Spinal cord (tissue), 10 donors: ENCODE measurements around the gene GTF2IRD1. TPM values are rescaled to one million over a fixed set of nuclear protein-coding genes. Genes with fewer than 3 reads are reported as not detected.
"Not testable (repeated sequence)": the region's sequence is repeated elsewhere in the genome, so short reads cannot be mapped to it uniquely, and the experiment has no call there.

Experiments used
- DNase-seq, 6 donors: peaks; one replicate each; pipeline versions ENCODE4 v3.0.0 to v3.0.0-alpha.2; 2013 to 2015; ENCODE audit warnings: low spot score in 6 of 6, low read depth in 4 of 6
- H3K27ac ChIP-seq: one replicate; pipeline ENCODE4 v1.5.1; 2013; ENCODE audit warnings: low read depth, low read length, control low read depth
- H3K27me3 ChIP-seq: one replicate; pipeline ENCODE4 v1.6.1; 2013; ENCODE audit warnings: low read length; ENCODE audit not compliant: control insufficient read depth, insufficient read depth
- H3K36me3 ChIP-seq: one replicate; pipeline ENCODE4 v1.6.1; 2013; ENCODE audit warnings: low read length; ENCODE audit not compliant: control insufficient read depth, insufficient read depth
- H3K4me1 ChIP-seq: one replicate; pipeline ENCODE4 v1.6.1; 2013; ENCODE audit warnings: low read length; ENCODE audit not compliant: control insufficient read depth, insufficient read depth
- H3K4me3 ChIP-seq: one replicate; pipeline ENCODE4 v1.5.1; 2013; ENCODE audit warnings: low read depth, low read length, control low read depth
- H3K9me3 ChIP-seq: one replicate; pipeline ENCODE4 v1.6.1; 2013; ENCODE audit warnings: low read length; ENCODE audit not compliant: control insufficient read depth, insufficient read depth
- WGBS: methylation state at CpG from one replicate; pipeline ENCODE4 v1.1.5; 2013; ENCODE audit warnings: missing lambda C conversion rate; ENCODE audit not compliant: insufficient coverage; 5-methylcytosine and 5-hydroxymethylcytosine counted together
- polyA plus RNA-seq, 2 donors: library from polyadenylated mRNA; unstranded; fragments of 120-200 nt; gene quantifications; one replicate each; pipeline ENCODE4 v1.2.1, GENCODE V29; 2013; ENCODE audit not compliant: insufficient read length in 2 of 2
- total RNA-seq, 2 donors: library from RNA; depleted of rRNA in 1 of 2; stranded (reverse); fragments of 120-200 nt in 1 of 2; fragments of >200 nt in 1 of 2; gene quantifications; one replicate each; pipeline versions ENCODE4 v1.2.3 to v1.2.4, GENCODE V29; 2013 to 2014
- donor health status: healthy.

Gene GTF2IRD1
- total and polyA plus RNA-seq, 4 donors, result 10.0 to 33.5 (median 19.3) TPM

DNA sequence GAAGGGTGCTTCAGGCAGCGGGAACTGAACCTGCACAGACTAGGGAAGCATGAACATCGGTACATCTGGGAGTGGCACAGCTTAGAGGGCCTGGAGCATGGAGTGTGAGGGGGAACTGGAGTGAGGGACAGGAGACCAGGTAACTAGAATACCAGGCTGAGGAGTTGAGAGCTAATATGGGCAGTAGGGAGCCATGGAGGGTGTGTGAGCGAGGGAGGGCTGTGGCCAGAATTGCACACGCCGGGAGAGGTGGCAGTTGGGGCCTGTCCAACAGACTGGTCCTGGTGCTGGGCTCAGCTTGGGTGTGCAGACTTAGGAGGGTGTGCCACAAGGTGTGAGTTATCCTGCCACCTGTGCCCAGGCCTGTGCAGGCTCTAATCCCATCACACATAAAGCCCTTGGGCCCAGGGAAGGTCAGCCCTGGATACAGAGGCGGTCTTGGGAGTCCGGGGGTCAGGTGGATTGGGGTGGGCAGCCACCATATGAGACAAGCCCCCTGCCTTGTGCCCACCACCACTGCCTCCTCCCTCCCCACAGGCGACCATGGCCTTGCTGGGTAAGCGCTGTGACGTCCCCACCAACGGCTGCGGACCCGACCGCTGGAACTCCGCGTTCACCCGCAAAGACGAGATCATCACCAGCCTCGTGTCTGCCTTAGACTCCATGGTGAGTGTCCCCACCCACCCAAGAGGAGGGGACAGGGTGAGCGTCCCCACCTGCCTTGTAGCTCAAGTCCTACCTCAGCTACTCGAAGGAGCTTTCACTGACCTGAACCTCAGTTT lies 54.0 kb downstream of the GTF2IRD1 start:
- Histone ChIP-seq H3K9me3 (no peaks in the 10 kb centered on the region), H3K4me1 (peaks cover 38% of the 10 kb centered on the region), H3K27ac (no peak overlapping the region), H3K4me3 (no peak overlapping the region), H3K36me3 (peaks cover 50% of the 10 kb centered on the region), H3K27me3 (no peaks in the 10 kb centered on the region)
- no peak for DNase-seq
- WGBS, result 93% methylated on average over 19 of the region's 21 CpGs

DNA sequence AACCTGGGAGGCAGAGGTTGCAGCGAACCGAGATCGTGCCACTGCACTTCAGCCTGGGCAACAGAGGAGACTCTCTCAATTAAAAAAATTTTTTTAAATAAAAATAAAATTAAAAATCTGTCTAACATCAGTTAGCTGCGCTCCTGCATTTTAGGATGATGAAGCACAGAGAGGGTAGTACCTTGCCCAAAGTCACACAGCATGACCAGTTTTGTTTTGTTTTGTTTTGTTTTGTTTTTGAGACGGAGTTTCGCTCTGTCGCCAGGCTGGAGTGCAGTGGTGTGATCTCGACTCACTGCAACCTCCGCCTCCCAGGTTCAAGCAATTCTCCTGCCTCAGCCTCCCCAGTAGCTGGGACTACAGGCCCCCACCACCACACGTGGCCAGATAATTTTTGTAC lies 55.7 kb downstream of the GTF2IRD1 start:
- WGBS, result 100% methylated on average over 5 of the region's 10 CpGs
- not testable (repeated sequence) for H3K27me3 ChIP-seq, H3K9me3 ChIP-seq, H3K4me3 ChIP-seq, DNase-seq, H3K27ac ChIP-seq
- H3K36me3 ChIP-seq, result peaks cover 63% of the 10 kb centered on the region
- peaks cover 41% of the 10 kb centered on the region for H3K4me1 ChIP-seq

DNA sequence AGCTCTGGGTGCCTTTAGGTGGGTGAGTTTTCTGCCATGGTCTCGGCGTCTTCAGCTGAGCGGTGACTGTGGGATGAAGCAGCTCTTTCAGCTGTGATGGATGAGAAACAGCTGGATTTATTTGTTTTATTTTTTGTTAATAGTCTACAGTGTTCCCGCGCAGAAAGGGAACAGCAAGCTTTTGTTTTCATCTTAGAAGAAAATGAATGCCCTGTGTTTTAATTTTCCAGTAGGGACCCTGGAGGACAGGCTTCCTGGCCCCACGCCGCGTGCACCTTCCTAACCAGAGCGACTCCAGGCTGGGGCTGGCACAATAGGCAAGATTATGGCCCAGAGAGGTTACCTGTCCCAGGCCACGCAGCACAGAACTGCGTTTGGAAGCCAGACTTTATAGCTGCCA lies 57.6 kb downstream of the GTF2IRD1 start:
- no peak overlapping the region for H3K4me3 ChIP-seq
- peak in 1 of 6 donors; percentile 26 for DNase-seq
- 33% methylated on average over 8 of the region's 11 CpGs for WGBS
- peaks cover 29% of the 10 kb centered on the region for H3K4me1 ChIP-seq
- H3K36me3 ChIP-seq, result peaks cover 72% of the 10 kb centered on the region
- H3K27ac ChIP-seq, result no peak overlapping the region
- H3K9me3 ChIP-seq, result no peaks in the 10 kb centered on the region
- H3K27me3 ChIP-seq, result no peaks in the 10 kb centered on the region

DNA sequence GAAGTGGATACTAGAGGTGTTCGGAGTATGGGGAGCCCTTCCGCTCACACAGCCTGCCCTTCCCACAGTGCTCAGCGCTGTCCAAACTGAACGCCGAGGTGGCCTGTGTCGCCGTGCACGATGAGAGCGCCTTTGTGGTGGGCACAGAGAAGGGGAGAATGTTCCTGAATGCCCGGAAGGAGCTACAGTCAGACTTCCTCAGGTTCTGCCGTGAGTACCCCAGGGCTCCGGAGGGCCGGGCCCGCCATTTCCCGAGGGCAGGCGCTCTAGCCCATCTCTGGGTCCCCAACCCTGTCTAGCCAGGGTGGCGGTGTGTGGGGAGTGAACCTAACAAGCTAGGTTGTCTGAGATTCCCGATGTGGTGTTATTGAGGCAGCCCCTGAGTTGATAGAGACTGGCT lies 59.1 kb downstream of the GTF2IRD1 start:
- no peak for DNase-seq
- no peak overlapping the region for H3K4me3 ChIP-seq
- H3K4me1 ChIP-seq, result peaks cover 23% of the 10 kb centered on the region
- peaks cover 68% of the 10 kb centered on the region for H3K36me3 ChIP-seq
- H3K27ac ChIP-seq, result no peak overlapping the region
- H3K9me3 ChIP-seq, result no peaks in the 10 kb centered on the region
- WGBS, result 93% methylated on average over 12 of the region's 18 CpGs
- no peaks in the 10 kb centered on the region for H3K27me3 ChIP-seq

DNA sequence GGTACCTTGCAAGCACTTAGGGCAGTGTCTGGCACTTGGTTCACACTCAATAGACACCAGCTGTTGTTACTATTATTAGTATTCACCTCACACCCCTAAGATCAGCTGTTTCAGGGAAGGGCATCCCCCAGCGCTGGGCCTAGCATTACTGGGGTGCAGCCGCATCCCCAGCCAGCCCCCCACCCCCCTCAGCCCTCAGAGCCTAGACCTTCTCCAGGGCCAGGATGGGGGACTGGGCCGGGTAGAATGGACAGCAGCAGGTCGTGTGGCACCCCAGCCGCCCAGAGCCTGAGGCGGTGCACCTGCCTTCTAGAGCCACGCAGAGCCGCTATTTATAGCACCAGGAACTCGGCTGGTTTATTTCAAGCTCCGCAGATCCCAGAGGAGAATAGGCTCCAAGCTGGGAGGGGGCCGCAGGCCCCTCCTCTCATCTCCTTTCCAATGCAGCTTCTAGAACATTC lies 60.5 kb downstream of the GTF2IRD1 start:
- Histone ChIP-seq H3K4me3 (no peak overlapping the region), H3K27ac (no peak overlapping the region), H3K4me1 (peaks cover 23% of the 10 kb centered on the region), H3K27me3 (no peaks in the 10 kb centered on the region), H3K36me3 (peaks cover 72% of the 10 kb centered on the region), H3K9me3 (no peaks in the 10 kb centered on the region)
- peak in 2 of 6 donors; percentile 12 to 24 for DNase-seq
- 69% methylated on average over 9 of the region's 11 CpGs for WGBS

DNA sequence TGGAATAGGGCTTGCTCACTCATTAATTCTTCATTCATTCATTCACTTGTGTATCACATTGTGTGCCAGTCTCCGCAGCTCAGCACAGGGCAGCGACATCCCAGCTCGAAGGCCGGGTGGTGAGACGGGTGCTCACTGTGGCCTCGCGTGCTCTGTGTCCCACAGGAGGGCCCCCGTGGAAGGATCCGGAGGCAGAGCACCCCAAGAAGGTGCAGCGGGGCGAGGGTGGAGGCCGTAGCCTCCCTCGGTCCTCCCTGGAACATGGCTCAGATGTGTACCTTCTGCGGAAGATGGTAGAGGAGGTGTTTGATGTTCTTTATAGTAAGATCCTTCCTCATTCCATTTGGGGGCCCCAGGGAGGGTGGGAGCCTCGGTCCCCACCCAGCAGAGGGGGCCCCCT lies 61.6 kb downstream of the GTF2IRD1 start:
- H3K36me3 ChIP-seq, result peaks cover 80% of the 10 kb centered on the region
- H3K9me3 ChIP-seq, result no peaks in the 10 kb centered on the region
- 97% methylated on average over 14 of the region's 15 CpGs for WGBS
- peaks cover 23% of the 10 kb centered on the region for H3K4me1 ChIP-seq
- H3K4me3 ChIP-seq, result no peak overlapping the region
- H3K27me3 ChIP-seq, result no peaks in the 10 kb centered on the region
- DNase-seq, result no peak
- H3K27ac ChIP-seq, result no peak overlapping the region

DNA sequence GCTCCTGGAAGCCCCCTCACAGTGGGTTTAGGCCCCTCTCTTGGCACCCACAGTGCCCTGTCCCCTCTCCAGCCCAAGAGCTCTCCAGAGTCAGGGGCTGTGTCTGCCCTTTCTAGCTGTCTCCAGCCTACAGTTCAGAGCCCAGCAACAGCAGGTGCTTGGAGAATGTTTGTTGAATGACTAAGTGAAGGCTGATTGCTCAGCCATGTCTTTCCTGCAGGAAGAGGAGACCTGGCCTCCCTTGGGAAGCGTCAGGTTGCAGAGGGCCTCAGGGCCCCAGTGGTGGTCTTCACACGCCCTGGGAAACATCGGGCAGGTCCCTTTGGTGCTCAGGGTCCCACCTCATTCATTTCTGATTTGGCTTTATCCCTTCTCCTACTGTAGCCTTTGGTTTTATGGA lies 62.5 kb downstream of the GTF2IRD1 start:
- no peak overlapping the region for H3K4me3 ChIP-seq
- H3K9me3 ChIP-seq, result no peaks in the 10 kb centered on the region
- peaks cover 87% of the 10 kb centered on the region for H3K36me3 ChIP-seq
- peaks cover 16% of the 10 kb centered on the region for H3K4me1 ChIP-seq
- no peak for DNase-seq
- 100% methylated on average over 1 of the region's 3 CpGs for WGBS
- H3K27ac ChIP-seq, result no peak overlapping the region
- H3K27me3 ChIP-seq, result no peaks in the 10 kb centered on the region

DNA sequence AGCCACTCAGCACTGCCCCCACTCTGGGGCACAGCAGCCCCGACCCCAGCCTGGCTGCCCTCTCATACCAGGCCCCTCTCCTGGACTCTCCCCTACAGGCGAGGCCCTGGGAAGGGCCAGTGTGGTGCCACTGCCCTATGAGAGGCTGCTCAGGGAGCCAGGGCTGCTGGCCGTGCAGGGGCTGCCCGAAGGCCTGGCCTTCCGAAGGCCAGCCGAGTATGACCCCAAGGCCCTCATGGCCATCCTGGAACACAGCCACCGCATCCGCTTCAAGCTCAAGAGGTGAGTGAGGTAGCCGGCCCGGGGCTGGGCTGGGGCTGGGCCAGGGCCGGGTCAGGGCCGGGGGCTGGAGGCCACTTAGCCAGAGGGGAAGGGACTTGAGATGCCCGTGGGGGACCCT lies 64.3 kb downstream of the GTF2IRD1 start:
- Histone ChIP-seq H3K36me3 (peaks cover 88% of the 10 kb centered on the region), H3K27me3 (no peaks in the 10 kb centered on the region), H3K9me3 (no peaks in the 10 kb centered on the region), H3K4me1 (peaks cover 8% of the 10 kb centered on the region), H3K4me3 (no peak overlapping the region), H3K27ac (no peak overlapping the region)
- WGBS, result 94% methylated on average over 13 of the region's 13 CpGs
- DNase-seq, result no peak

DNA sequence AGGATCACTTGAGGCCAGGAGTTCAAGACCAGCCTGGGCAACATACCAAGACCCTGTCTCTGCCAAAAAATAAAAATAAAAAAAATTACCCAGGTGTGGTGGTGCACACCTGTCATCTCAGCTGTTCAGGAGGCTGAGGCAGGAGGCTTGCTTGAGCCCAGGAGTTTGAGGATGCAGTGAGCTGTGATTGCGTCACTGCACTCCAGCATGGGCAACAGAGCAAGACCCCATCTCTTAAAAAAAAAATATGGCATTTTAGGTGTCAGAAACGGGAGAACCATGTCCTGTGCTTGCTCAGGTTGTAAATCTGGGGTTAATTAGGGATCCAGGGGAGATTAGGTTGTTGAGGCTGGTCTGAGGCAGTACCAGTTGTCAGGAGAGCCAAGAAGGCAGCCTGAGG lies 64.9 kb downstream of the GTF2IRD1 start:
- WGBS, result 86% methylated on average over 1 of the region's 2 CpGs
- H3K27me3 ChIP-seq, result no peaks in the 10 kb centered on the region
- H3K36me3 ChIP-seq, result peaks cover 87% of the 10 kb centered on the region
- H3K9me3 ChIP-seq, result no peaks in the 10 kb centered on the region
- DNase-seq, result no peak
- H3K4me3 ChIP-seq, result no peak overlapping the region
- peaks cover 8% of the 10 kb centered on the region for H3K4me1 ChIP-seq
- H3K27ac ChIP-seq, result no peak overlapping the region

DNA sequence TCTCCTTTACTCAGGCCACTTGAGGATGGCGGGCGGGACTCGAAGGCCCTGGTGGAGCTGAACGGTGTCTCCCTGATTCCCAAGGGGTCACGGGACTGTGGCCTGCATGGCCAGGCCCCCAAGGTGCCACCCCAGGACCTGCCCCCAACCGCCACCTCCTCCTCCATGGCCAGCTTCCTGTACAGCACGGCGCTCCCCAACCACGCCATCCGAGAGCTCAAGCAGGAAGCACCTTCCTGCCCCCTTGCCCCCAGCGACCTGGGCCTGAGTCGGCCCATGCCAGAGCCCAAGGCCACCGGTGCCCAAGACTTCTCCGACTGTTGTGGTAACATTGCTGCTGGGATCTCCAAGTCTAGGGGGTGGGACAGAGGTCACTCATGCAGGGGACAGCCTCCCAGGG lies 65.7 kb downstream of the GTF2IRD1 start:
- Histone ChIP-seq H3K9me3 (no peaks in the 10 kb centered on the region), H3K4me3 (no peak overlapping the region), H3K27me3 (no peaks in the 10 kb centered on the region), H3K4me1 (peaks cover 2% of the 10 kb centered on the region), H3K27ac (no peak overlapping the region), H3K36me3 (peaks cover 87% of the 10 kb centered on the region)
- 96% methylated on average over 14 of the region's 14 CpGs for WGBS
- DNase-seq, result no peak
